GM21619 (cell line): ENCODE results near the gene TTLL11.

Source experiments
- ATAC-seq: cut with Tn5 transposase; IDR thresholded peaks from one replicate; pipeline ENCODE4 v1.9.1; 2021; ENCODE audit not compliant: unreplicated experiment

TTLL11 gene

GRCh38 chr9:121886759-121887485 is 206.2 kb downstream of the TTLL11 start:
- ATAC-seq, result no peak

- ATAC-seq, result no peak
Observed at GRCh38 chr9:121885345-121885901, 207.7 kb downstream of the TTLL11 start.

GRCh38 chr9:121884057-121884541 is 209.0 kb downstream of the TTLL11 start:
- ATAC-seq, result no peak

- ATAC-seq, result no peak
Observed at GRCh38 chr9:121883281-121884056, 209.6 kb downstream of the TTLL11 start.

- no peak for ATAC-seq
Observed at GRCh38 chr9:121881920-121882500, 211.1 kb downstream of the TTLL11 start.

- ATAC-seq, result no peak
Observed at GRCh38 chr9:121880343-121880898, 212.7 kb downstream of the TTLL11 start.

GRCh38 chr9:121878271-121878822 is 214.8 kb downstream of the TTLL11 start:
- no peak for ATAC-seq

GRCh38 chr9:121876658-121877271 is 216.3 kb downstream of the TTLL11 start:
- no peak for ATAC-seq

- ATAC-seq, result no peak
Observed at GRCh38 chr9:121876255-121876654, 216.9 kb downstream of the TTLL11 start.

GRCh38 chr9:121874524-121874923 is 218.6 kb downstream of the TTLL11 start:
- ATAC-seq, result no peak

GRCh38 chr9:121871431-121872025 is 221.6 kb downstream of the TTLL11 start:
- no peak for ATAC-seq

GRCh38 chr9:121870271-121870670 is 222.8 kb downstream of the TTLL11 start:
- no peak for ATAC-seq

- no peak for ATAC-seq
Observed at GRCh38 chr9:121868626-121869025, 224.5 kb downstream of the TTLL11 start.

- ATAC-seq, result no peak
Observed at GRCh38 chr9:121866927-121867326, 226.2 kb downstream of the TTLL11 start.

- ATAC-seq, result no peak
Observed at GRCh38 chr9:121865884-121866283, 227.2 kb downstream of the TTLL11 start.

GRCh38 chr9:121865060-121865459 is 228.0 kb downstream of the TTLL11 start:
- ATAC-seq, result no peak

- ATAC-seq, result no peak
Observed at GRCh38 chr9:121863955-121864354, 229.2 kb downstream of the TTLL11 start.

- no peak for ATAC-seq
Observed at GRCh38 chr9:121862371-121863332, 230.5 kb downstream of the TTLL11 start.
